ENCODE measurements around the gene ACSS3.
"Not testable (repeated sequence)": the region's sequence is repeated elsewhere in the genome, so short reads cannot be mapped to it uniquely, and the experiment has no call there.

ACSS3 gene

DNA sequence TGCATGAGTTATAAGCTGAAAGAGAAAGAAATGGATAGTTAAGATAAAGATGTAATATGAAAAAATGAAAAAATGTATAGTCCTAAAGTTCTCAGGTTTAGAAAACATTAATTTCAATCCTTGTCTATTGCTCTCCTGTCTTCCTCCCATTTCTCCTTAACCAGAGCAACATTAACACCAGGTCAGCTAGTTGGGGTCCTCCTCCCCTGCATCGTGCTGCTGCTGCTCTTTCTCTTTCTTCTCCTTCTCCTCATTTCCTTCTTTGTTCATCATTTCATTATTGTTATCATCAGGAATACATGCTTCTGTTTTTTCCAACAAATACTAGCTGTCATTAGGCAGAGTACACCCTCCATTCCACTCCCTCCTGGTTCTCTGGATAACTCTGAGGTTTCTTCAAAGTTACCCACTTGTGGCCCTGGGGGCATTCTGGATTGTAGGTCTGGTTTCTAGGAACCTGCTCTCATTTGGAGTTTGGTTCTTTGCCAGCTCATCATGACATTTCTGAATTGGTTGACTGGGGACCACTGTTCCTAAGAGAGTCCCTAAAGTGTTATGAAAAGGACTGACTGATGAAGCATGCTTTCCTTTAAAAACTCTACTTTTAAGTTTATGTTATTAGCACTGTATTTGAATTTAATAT, 17.0 kb downstream of the ACSS3 start:
- DNase-seq (ENCODE audit: low read depth), result no peak

DNA sequence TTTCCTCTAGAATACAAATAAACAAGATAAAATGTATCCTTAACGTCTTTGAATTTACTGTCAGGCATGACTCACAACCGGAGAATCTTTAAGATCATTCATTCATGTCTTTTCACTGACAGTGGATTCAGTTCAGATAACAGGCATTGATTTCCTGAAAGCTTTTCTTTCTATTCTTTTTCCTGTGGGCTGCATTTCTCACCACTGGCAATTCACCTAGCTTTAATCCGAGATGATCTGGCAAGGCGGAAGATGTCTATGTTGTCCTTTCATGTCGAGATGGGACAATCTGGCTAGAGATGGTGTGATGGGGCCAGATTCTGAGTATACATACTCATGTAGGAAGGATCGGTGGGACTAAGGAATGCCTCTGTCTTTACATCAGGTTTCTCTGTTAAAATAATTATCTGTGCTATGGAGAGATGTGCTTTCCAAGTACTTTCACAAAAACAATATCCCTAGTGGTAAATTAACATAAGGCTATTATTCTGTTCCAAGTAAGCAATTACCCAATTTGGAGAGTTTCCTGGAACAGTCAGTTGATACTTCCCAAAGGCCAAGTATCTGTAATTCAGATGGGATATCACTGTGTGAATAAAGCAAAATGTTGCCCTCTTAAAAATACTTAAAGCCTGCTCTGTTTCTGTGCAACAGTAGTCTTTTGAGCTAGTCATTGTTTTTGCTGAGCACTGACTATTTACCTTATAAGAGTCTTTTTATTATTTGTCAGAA, 17.8 kb downstream of the ACSS3 start:
- peak; percentile 59 for DNase-seq (ENCODE audit: low read depth)

DNA sequence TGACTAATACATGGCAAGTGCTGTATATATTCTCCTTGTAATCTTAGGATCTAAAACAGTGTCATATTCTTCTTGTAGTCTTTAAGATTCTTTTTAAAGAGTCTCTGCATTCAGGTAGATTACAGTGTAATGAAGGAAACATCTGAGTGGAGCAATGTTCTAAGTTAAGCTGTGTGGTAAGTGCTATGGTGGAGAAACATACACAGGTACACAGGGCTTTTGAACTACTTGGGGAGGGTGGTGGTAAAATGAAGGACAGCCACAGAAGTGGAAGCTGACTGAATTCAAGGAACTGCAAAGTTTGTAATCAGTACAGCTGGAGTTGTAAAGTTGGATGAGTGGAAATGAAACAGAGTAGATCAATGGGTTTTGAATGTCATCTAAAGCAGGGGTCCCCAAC, 27.8 kb downstream of the ACSS3 start:
- DNase-seq (ENCODE audit: low read depth), result no peak

DNA sequence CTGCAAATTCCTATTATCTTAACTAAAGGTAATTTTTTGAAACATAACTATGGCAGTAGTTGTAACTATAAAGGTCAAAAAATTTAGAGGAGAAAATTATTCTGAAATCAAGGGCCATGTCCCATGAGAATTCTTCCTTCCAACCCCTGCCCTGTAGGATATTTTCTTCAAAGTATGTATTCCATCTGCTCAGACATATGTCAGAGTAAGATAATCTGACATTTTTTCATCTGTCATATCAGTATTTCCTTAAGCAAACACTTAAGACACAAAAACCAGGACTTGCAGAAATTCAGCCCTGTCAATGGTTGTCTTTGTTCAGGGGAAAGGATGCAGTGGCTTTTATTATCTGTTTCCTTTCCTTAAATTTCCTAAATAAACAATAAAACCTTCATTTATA, 36.3 kb downstream of the ACSS3 start:
- no peak for DNase-seq (ENCODE audit: low read depth)

DNA sequence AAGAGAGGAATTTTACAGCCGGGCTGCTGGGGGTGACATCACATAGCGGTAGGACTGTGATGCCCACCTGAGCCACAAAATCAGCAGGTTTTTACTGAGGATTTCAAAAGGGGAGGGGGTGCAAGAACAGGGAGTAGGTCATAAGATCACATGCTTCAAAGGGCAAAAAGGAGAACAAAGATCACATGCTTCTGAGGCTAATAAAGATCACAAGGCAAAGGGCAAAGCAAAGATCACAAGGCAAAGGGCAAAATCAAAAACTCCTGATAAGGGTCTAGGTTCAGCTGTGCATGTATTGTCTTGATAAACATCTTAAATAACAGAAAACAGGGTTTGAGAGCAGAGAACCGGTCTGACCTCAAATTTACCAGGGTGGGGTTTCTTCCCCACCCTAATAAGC, 41.2 kb downstream of the ACSS3 start:
- not testable (repeated sequence) for DNase-seq (ENCODE audit: low read depth)

DNA sequence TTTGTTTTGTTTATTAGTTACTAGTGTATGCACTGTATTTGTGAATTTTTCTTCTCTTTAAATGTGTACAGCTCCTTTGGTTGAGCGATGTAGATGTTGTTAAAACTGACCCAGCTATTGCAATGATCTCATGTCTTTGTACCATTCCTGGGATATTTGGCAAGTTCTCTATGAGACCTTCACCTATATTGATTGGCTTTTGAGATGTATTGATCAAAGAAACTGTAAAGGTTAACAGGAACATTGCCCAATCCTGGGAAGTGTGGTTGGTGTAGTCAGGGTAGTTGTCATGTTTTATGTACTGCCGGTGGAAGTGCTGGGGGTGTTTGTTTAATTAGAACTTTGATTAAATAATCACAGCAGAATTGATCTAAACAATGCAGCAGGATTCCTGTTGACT, 43.1 kb downstream of the ACSS3 start:
- DNase-seq (ENCODE audit: low read depth), result no peak

DNA sequence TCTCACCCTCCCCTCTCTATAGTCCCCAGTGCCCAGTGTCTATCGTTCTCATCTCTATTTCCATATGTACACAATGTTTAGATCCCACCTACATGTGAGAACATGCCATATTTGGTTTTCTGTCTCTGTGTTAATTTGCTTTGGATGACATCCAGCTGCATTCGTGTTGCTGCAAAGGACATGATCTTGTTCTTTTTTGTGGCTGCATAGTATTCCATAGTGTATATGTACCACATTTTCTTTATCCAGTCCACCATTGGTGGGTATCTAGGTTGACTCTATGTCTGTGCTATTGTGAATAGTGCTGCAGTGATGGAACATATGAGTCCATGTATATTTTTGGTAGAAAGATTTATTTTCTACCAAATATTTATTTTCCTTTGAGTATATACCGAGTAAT, 45.7 kb downstream of the ACSS3 start:
- no peak for DNase-seq (ENCODE audit: low read depth)

DNA sequence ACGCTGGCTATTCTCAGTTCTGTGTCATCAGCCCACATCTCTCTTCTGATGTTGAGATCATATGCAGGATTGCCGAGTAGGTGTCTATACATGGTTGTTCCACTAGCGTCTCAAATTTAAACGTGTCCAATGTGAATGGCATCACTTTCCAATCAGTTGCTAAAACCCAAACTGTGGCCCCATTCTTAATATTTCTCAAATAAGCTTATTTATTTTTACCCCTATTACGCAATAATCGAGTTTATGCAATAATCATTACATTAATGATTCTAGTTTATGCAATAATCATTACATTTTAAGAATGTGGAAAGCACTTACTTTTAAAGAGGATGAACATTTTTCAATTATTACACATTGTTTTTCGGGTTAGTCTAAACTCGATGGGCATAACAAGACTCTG, 47.8 kb downstream of the ACSS3 start:
- DNase-seq (ENCODE audit: low read depth), result no peak

DNA sequence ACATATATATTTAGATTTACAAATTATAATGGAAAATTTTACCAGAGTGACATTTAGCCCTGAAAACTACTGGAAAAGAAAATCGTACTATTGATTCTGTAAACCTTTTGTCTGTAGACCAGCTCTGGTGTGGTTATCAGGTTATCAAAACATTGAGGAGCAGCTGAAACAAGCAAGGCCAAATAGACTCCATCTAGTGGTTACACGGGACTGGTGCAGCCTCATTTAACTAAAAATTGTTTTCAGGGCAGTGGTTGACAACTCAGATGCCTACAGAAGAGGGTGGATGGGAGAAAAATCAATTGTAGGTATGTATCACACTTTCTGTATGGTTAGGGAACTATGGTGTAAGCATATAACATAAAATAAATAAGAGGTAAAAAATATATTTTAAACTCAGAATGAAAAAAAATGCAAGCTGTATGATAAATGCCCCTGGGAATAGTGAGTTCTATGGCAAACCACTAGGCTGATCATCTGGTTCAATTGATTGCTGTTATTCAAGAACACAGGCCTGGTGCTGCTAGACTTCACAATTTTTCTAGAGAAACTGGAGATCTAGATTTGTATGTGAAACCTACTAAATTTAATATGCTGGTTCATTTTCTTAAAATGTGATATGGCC, 51.2 kb downstream of the ACSS3 start:
- peak; percentile 54 for DNase-seq (ENCODE audit: low read depth)

DNA sequence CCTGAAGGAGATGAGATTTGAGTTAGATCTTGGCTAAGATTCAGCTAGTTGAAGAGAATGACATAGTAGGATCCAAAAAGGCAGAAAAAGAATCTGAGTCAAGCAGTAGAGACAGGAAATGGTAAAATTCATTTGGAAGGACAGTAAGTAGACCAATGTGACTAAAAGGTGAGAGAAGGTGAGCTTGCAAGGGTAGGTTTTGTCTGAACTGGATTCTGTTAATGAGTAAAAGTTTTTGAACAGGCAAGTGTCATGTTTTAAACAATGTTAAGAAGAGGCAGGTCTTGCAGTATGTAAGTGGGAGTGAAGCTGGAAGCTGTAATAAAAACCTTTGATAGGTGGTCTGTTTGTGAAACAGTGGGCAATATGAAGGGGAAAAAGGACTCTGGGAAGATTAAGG, 58.6 kb downstream of the ACSS3 start:
- DNase-seq (ENCODE audit: low read depth), result no peak

DNA sequence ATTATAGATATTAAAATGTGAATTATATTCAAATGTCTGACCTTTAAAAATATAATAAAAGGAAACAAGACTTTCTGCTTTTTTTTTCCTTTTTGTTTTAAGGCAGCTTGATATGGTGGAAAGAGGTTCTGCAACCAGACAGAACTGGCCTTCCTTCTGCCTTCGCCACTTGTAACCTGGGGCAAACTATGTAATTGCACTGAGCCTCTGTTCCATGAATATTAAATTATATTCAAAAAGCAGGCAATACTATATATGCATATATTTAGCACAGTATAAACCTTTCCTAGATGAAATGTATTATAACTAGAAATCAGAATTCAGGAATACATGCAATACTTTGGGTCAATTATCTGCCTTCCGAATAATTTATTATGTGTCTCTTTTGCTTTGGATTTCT, 59.9 kb downstream of the ACSS3 start:
- no peak for DNase-seq (ENCODE audit: low read depth)

DNA sequence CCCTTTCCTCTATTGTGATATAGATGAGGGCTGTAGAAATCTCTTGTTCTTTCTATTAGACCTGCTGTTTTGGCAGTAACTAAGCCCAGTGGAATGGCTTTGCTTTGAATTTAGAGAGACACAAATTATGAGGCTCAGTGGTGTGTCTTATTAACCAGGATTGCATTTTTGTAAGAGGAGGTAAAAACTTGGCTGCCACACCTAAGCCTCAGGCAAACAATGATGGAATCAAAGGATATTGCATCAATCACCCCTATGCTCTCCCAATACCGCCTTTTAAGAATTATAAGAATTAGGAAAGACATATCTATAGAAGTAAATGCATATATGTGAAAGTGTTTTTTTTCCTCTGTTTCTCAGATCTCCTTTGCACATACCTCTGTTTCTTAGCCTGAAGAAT, 63.3 kb downstream of the ACSS3 start:
- no peak for DNase-seq (ENCODE audit: low read depth)

DNA sequence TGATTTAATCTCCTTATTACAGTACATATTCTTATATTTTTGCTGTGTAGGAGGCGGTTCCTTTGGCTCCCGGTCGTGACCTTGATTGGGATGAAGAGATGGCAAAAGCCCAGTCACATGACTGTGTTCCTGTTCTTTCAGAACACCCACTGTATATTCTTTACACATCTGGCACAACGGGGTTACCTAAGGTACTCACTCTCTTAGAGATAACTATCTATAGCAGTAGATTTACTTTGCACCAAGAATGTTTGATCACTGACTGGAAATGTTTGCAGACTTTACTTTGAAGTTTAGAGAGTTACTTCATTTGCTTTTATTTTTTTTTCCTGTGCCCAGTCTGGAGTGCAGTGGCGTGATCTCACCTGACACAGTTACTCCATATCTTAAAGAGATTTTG, 65.2 kb downstream of the ACSS3 start:
- DNase-seq (ENCODE audit: low read depth), result no peak

DNA sequence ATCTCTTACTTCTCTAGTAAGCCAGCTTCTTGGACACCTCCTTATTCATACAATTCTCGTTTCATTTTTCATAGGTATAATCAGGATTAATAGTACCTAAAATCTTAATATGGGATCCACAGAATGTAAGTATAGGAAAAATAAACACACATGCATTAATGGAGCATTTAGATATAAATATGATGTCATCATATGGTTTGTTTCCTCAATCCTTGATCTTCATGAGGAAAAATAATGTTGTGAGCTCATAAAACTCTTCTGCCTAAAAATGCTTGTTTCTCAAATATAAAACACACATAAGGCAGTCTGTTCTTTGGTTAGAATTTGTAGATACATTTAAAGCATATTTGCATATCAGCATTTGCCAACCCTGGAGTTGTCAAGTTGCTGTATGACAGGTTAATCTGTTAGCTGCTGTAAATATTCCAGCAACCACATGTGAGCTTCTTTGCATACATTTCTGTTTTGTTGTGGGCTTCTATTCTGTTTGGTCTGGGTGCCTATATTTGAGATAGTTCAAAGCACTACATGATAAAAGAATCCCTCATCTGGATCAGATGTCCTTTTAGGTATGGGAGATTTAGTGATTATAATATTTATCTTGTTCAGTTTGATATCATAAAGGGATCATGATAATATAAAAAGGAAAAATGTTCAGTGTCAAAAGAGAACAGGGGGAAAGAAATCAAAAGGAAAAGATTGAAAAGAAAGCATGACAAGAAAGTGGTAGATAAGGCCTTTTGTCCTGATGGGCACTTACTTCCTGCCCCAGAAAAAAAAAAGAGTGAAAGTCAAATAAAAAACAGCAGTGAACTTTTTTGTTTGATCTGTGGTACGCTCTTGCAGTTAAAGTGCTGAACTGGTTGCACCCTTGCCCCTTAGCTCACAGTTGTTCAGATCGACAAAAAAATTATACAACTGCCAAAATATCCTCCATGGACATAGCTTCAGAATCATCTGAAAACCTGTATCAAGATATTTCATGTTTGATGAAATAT, 68.6 kb downstream of the ACSS3 start:
- no peak for DNase-seq (ENCODE audit: low read depth)

DNA sequence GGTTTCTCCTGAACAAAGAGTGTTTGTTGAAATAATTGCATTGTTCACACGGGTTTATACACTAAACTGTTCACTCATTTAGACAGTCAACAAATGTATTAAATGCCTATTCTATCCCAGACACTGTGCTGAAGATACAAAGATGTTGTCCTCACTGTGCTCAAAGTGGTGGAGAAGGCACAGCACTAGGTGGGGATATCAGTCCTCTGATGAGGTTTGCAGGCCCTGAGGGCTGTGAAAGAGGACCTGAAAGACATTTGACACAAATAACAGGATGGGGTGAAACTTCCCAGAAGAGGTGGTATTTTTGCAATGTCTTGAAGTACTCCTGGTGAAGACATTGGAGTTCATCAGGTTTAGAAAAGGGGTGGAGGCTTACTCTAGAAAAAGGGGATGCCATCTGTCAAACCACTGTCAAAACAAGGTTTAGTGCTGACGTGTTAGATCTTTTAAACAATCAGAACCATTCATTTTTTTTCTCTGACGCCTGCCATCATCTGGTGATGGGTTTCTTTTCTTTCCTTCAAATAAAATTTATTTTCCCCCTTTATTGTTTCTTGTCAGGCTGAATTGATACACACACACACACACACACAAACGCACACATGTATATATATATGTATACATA, 69.5 kb downstream of the ACSS3 start:
- DNase-seq (ENCODE audit: low read depth), result no peak

DNA sequence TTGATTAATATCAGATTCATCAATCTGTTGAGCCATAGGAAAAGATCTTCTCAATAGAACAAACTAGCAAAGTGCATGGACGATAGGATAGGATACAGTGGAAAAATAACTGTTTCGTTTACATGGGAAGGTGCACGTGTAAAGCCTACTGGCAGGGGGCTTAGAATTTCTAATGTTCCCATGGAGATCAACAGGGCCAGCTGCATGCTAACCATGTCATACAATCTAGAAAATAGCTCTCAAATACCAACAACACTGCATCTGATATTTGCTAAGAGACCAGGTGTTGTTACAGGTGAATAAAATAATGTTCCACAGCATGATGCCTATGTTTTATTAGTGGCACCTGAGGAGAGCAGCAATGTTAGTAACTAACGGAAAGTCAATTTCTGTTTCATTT, 72.5 kb downstream of the ACSS3 start:
- no peak for DNase-seq (ENCODE audit: low read depth)

DNA sequence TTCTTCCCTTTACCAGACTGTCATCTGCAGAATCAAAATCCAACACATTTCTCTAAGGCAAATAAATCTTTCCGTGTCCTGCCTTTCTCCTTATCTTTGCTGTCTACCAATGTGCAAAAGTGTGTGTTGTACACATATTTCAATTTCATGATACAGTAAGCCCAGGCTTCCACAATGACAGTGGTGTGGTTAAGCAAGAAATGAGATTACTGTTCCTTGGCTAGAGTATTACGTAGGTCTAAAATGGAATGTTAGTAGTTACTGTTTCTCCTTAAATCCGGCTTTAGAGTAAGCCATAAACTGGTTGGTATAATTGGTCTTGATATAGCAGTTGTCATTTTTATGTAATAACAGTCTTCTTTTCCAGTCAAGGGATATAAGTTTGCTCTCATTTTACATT, 82.0 kb downstream of the ACSS3 start:
- no peak for DNase-seq (ENCODE audit: low read depth)

DNA sequence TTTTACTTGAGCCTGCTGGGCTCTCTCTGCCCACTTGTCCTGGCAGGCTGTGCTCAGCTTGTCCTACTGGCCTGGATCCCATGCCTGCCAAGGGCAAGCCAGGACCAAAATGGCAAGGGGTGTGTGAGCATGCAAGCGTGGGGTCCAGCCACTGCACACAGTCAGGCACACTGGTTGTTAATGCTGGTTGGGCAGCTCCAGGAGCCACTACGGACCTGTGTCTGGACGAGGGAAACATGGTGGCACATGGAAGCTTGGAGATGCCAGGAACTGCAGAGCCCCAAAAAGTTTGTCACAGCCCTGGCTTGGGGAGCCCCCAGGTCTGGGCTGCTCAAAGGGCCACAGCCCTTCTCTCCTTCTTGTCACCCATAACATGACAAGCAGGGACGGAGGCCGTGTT, 83.8 kb downstream of the ACSS3 start:
- no peak for DNase-seq (ENCODE audit: low read depth)

DNA sequence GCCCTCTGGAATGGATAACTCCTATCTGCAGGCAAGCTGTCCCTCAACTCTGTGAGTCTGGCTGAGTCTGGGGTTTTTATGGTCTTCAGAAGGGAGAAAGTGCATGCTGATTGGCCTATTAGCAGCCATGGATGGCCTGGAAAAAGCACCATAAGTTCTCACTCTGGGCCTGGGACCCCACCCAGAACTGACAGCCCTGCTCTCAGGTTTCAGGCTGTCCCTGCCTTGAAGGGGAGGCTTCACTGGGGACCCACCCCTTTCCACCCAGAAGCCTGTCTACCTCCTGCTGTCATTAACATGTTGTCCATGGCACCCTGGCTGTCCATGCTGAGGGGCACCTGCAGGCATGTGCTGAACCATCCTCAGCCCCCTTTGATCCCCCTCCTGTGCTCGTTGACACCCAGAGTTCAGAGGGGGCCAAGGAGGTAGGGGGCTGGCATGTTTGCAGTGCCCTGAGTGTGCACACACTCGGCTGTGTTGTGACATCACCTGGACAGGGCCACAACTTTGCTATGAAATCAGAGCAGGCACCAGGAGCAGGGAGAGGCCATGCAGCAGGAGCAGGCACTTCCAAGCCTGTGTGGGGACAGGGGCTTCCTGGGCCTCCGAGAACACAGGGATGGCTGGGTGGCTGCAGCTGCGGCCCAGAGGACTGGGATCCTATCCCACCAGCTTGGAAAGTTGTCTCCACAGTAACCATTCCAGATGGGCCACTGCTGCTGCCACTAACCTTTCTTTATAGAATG, 84.7 kb downstream of the ACSS3 start:
- no peak for DNase-seq (ENCODE audit: low read depth)

DNA sequence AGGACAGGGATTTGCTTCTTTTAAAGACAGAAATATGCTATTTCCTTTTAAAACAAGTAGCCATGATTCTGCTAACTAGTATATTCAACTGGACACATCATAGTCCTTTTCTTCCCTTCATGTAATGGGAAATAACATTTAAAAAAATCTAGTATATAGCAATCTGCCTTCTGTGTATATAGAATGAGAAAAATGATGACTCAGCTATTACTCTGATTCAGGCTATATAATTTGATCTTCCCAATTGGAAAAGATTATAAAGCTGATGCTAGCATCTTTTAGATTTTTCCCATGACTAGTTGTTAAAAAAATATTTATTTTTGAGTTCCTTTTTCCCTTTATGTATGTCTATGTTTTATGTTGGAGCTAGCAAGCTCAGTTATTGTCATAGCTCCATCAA, 86.9 kb downstream of the ACSS3 start:
- DNase-seq (ENCODE audit: low read depth), result no peak

DNA sequence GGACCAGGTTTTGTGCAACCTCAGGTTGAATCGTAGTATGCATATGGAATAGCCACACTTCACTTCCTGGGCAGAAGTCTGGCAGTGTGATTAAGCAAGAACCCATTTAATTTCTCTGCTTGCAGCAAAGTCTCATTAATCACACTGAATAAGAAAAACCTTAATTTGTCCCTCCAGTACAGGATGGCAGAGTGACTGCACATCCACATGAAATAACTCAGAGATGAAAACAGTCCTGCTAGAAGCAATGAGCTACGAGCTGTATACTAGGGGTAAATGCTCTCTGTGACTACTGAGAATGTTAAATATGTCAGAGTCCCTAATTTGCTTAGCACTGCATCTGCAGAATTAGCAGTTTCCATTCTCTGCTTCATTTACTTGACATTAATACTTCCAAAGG, 88.9 kb downstream of the ACSS3 start:
- no peak for DNase-seq (ENCODE audit: low read depth)

All from iris pigment epithelial cell (primary cell).